Measurements from ENCODE around the gene TARM1.
A peak's percentile ranks its signal among the peaks of the same experiment; 100 is the strongest.

TARM1 gene

DNA sequence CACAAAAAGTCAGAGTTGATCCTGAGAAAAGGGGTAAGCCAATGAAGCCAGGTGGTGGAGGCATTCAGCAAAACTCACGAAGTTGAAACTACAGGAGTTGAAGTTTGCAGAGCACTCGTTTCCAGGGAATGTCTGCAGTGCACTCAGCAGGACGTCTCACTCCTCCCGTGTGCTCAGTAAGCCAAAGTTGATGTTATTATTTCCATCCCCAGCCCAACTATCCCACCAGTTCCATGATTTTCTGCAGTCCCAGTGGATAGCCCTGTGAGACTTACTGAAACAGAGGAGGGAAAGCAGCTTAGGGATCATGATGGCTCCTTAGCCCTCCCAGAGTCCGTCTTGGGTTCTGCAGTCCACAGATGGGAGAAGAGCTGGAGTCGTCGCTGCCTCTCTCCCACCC lies at the start of gene TARM1:
Gene TARM1, minus strand, starts transcription at position 334 of the 400 bp plus-strand sequence. Its CDS starts 25 bp downstream, at position 309.
- no peaks in the 10 kb centered on the region; the same call in 1 of the 2 replicates for H3K9me3 ChIP-seq (ENCODE audit: control insufficient read depth, insufficient read depth, low read depth, low read length)
- H3K4me1 ChIP-seq (ENCODE audit: control insufficient read depth, insufficient read depth, low read length) = no peaks in the 10 kb centered on the region
- no peaks in the 10 kb centered on the region for H3K36me3 ChIP-seq (ENCODE audit: control insufficient read depth in 2 of 2, insufficient read depth in 1 of 2, low read length in 2 of 2)
- H3K4me3 ChIP-seq (ENCODE audit: low read depth, low read length) = no peak within 1 kb of the TSS
- ChIA-PET CTCF (no interaction called here), POLR2A (no interaction called here)
- H3K27ac ChIP-seq (ENCODE audit: extremely low read depth, low read depth, low read length) = no peak within 1 kb of the TSS
- TF ChIP-seq ZNF354C (tag by site-specific recombination; IDR thresholded peaks at IDR 0.05; ENCODE audit: borderline replicate concordance, low read depth) (no peak), EGR2 (tag by site-specific recombination; IDR thresholded peaks at IDR 0.05; ENCODE audit: low read depth) (no peak), ZSCAN16 (tag by site-specific recombination; IDR thresholded peaks at IDR 0.05) (no peak), ZFP69B (tag by site-specific recombination; IDR thresholded peaks at IDR 0.05) (no peak), MEIS1 (CRISPR knock-in tag; IDR thresholded peaks at IDR 0.05; ENCODE audit: borderline replicate concordance) (no peak), TRIM28 (IDR thresholded peaks at IDR 0.05; ENCODE audit: borderline replicate concordance, low read length) (peak; percentile 44; the same call in 1 of the 2 replicates)

DNA sequence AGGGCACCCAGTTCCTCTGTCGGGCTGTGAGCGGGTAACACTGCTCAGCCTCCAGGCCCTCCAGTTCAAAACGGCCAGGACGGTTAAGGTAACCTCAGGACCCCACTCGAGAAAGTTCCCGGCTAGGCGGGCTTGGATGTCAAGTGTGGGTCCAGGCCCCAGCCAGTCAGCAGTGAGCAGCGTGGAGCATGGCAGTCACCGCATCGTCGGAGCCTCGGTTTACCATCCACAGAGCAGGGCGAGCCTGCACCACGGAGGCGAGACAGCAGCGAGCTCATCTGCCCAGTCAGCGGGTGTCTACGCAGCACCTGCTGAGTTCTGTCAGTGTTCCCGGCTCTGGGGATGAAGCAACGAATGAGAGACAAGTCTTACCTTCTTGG lies 48.4 kb upstream of the TARM1 start:
- Histone ChIP-seq H3K9me3 (ENCODE audit: control insufficient read depth, insufficient read depth, low read depth, low read length) (peaks cover 2% of the 10 kb centered on the region), H3K4me1 (ENCODE audit: control insufficient read depth, insufficient read depth, low read length) (no peaks in the 10 kb centered on the region), H3K27ac (ENCODE audit: extremely low read depth, low read depth, low read length) (no peak overlapping the region), H3K4me3 (ENCODE audit: low read depth, low read length) (no peak overlapping the region), H3K36me3 (ENCODE audit: control insufficient read depth in 2 of 2, insufficient read depth in 1 of 2, low read length in 2 of 2) (peaks cover 17 to 67% of the 10 kb centered on the region in 2 experiments)
- CTCF ChIA-PET = no interaction called here
- TF ChIP-seq, protein P1, sequence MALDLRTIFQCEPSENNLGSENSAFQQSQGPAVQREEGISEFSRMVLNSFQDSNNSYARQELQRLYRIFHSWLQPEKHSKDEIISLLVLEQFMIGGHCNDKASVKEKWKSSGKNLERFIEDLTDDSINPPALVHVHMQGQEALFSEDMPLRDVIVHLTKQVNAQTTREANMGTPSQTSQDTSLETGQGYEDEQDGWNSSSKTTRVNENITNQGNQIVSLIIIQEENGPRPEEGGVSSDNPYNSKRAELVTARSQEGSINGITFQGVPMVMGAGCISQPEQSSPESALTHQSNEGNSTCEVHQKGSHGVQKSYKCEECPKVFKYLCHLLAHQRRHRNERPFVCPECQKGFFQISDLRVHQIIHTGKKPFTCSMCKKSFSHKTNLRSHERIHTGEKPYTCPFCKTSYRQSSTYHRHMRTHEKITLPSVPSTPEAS (tag by site-specific recombination; IDR thresholded peaks at IDR 0.05) = no peak
- TF ChIP-seq, protein P2, sequence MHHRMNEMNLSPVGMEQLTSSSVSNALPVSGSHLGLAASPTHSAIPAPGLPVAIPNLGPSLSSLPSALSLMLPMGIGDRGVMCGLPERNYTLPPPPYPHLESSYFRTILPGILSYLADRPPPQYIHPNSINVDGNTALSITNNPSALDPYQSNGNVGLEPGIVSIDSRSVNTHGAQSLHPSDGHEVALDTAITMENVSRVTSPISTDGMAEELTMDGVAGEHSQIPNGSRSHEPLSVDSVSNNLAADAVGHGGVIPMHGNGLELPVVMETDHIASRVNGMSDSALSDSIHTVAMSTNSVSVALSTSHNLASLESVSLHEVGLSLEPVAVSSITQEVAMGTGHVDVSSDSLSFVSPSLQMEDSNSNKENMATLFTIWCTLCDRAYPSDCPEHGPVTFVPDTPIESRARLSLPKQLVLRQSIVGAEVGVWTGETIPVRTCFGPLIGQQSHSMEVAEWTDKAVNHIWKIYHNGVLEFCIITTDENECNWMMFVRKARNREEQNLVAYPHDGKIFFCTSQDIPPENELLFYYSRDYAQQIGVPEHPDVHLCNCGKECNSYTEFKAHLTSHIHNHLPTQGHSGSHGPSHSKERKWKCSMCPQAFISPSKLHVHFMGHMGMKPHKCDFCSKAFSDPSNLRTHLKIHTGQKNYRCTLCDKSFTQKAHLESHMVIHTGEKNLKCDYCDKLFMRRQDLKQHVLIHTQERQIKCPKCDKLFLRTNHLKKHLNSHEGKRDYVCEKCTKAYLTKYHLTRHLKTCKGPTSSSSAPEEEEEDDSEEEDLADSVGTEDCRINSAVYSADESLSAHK (tag by site-specific recombination; IDR thresholded peaks at IDR 0.05) = no peak
- TF ChIP-seq, protein P3, sequence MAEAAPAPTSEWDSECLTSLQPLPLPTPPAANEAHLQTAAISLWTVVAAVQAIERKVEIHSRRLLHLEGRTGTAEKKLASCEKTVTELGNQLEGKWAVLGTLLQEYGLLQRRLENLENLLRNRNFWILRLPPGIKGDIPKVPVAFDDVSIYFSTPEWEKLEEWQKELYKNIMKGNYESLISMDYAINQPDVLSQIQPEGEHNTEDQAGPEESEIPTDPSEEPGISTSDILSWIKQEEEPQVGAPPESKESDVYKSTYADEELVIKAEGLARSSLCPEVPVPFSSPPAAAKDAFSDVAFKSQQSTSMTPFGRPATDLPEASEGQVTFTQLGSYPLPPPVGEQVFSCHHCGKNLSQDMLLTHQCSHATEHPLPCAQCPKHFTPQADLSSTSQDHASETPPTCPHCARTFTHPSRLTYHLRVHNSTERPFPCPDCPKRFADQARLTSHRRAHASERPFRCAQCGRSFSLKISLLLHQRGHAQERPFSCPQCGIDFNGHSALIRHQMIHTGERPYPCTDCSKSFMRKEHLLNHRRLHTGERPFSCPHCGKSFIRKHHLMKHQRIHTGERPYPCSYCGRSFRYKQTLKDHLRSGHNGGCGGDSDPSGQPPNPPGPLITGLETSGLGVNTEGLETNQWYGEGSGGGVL (tag by site-specific recombination; IDR thresholded peaks at IDR 0.05) = no peak
- TF ChIP-seq, protein P4, sequence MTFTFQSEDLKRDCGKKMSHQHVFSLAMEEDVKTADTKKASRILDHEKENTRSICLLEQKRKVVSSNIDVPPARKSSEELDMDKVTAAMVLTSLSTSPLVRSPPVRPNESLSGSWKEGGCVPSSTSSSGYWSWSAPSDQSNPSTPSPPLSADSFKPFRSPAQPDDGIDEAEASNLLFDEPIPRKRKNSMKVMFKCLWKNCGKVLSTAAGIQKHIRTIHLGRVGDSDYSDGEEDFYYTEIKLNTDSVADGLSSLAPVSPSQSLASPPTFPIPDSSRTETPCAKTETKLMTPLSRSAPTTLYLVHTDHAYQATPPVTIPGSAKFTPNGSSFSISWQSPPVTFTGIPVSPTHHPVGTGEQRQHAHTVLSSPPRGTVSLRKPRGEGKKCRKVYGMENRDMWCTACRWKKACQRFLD (tag by site-specific recombination; IDR thresholded peaks at IDR 0.05) = no peak
- TF ChIP-seq ZNF174 (tag by site-specific recombination; IDR thresholded peaks at IDR 0.05) (no peak), ZNF24 (tag by site-specific recombination; IDR thresholded peaks at IDR 0.05) (no peak), BCL11B (tag by site-specific recombination; IDR thresholded peaks at IDR 0.05; ENCODE audit: low read depth) (no peak), ZNF677 (tag by site-specific recombination; IDR thresholded peaks at IDR 0.05) (no peak), KLF16 (tag by site-specific recombination; IDR thresholded peaks at IDR 0.05) (no peak), EGR2 (tag by site-specific recombination; IDR thresholded peaks at IDR 0.05; ENCODE audit: low read depth) (no peak)
- TF ChIP-seq, protein P5, sequence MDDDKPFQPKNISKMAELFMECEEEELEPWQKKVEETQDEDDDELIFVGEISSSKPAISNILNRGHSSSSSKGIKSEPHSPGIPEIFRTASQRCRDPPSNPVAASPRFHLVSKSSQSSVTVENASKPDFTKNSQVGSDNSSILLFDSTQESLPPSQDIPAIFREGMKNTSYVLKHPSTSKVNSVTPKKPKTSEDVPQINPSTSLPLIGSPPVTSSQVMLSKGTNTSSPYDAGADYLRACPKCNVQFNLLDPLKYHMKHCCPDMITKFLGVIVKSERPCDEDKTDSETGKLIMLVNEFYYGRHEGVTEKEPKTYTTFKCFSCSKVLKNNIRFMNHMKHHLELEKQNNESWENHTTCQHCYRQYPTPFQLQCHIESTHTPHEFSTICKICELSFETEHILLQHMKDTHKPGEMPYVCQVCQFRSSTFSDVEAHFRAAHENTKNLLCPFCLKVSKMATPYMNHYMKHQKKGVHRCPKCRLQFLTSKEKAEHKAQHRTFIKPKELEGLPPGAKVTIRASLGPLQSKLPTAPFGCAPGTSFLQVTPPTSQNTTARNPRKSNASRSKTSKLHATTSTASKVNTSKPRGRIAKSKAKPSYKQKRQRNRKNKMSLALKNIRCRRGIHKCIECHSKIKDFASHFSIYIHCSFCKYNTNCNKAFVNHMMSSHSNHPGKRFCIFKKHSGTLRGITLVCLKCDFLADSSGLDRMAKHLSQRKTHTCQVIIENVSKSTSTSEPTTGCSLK (tag by site-specific recombination; IDR thresholded peaks at IDR 0.05) = no peak
- POLR2A ChIA-PET = no interaction called here

All from HEK293 (cell line).